WI38 (cell line): ENCODE measurements around the gene NMNAT2.
A peak's percentile ranks its signal among the peaks of the same experiment; 100 is the strongest.

ENCODE experiments used
- H3K4me3 ChIP-seq: 2 replicates; pipeline ENCODE4 v1.5.1; 2011; ENCODE audit warnings: low read depth, mild to moderate bottlenecking, control low read depth, low read length
- TF ChIP-seq, protein P1 (sequence below): IDR thresholded peaks from 2 replicates; pipeline ENCODE4 v1.5.1; 2012; ENCODE audit warnings: low read depth, mild to moderate bottlenecking, control low read depth, low read length

NMNAT2 gene

DNA sequence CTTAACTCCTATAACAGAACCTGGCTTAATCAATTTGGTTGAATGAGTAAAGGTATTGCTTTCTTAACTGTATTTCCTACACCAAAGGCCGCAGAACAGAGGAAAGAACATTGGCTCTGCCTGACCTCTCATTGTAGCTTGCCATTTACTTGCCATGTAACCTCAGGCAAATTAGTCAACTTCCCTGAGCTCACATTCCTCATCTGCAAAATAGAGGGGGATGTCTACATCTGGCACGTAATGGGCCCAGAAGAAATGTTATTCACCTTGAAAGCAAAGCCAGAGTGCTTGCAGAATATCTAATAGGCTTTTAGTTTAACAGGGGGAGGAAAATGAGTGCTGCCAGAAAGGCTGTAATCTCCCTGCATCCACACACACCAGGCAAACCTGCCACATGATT lies 187.8 kb downstream of the NMNAT2 start:
- TF ChIP-seq, protein P1, sequence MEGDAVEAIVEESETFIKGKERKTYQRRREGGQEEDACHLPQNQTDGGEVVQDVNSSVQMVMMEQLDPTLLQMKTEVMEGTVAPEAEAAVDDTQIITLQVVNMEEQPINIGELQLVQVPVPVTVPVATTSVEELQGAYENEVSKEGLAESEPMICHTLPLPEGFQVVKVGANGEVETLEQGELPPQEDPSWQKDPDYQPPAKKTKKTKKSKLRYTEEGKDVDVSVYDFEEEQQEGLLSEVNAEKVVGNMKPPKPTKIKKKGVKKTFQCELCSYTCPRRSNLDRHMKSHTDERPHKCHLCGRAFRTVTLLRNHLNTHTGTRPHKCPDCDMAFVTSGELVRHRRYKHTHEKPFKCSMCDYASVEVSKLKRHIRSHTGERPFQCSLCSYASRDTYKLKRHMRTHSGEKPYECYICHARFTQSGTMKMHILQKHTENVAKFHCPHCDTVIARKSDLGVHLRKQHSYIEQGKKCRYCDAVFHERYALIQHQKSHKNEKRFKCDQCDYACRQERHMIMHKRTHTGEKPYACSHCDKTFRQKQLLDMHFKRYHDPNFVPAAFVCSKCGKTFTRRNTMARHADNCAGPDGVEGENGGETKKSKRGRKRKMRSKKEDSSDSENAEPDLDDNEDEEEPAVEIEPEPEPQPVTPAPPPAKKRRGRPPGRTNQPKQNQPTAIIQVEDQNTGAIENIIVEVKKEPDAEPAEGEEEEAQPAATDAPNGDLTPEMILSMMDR = no peak
- no peak overlapping the region for H3K4me3 ChIP-seq

DNA sequence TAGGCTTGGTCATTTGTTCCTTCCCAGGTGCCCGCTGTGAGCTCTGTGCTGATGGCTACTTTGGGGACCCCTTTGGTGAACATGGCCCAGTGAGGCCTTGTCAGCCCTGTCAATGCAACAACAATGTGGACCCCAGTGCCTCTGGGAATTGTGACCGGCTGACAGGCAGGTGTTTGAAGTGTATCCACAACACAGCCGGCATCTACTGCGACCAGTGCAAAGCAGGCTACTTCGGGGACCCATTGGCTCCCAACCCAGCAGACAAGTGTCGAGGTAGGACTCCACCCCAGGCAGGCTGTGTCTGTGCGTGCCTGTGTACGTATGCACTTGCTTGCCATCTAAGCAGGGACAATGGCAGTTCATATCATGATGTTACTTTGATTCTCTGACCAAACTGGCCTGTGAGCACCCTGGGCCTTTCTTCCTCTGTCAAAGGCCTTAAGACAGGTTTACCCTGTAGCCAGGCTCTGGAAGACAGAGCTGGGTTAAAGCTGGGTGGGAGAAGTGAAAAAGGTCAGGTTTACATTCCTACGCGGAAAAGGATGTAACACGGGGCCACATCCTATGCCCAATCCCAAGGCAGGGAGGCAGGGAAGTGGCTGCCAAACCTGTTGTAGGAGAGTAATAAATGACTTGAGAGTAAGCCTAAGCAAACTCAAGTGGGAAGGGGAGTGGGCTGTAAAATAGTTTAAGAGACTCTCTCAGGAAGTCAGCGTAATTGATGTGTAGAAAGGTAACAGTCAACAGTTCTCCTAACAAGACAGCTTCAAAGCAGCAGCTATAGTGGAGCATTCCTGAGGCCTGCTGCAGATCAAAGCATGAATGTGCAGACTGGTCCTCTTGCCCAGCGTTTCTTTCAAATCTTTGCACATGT lies 189.6 kb downstream of the NMNAT2 start:
- H3K4me3 ChIP-seq = no peak overlapping the region
- TF ChIP-seq, protein P1 = no peak

DNA sequence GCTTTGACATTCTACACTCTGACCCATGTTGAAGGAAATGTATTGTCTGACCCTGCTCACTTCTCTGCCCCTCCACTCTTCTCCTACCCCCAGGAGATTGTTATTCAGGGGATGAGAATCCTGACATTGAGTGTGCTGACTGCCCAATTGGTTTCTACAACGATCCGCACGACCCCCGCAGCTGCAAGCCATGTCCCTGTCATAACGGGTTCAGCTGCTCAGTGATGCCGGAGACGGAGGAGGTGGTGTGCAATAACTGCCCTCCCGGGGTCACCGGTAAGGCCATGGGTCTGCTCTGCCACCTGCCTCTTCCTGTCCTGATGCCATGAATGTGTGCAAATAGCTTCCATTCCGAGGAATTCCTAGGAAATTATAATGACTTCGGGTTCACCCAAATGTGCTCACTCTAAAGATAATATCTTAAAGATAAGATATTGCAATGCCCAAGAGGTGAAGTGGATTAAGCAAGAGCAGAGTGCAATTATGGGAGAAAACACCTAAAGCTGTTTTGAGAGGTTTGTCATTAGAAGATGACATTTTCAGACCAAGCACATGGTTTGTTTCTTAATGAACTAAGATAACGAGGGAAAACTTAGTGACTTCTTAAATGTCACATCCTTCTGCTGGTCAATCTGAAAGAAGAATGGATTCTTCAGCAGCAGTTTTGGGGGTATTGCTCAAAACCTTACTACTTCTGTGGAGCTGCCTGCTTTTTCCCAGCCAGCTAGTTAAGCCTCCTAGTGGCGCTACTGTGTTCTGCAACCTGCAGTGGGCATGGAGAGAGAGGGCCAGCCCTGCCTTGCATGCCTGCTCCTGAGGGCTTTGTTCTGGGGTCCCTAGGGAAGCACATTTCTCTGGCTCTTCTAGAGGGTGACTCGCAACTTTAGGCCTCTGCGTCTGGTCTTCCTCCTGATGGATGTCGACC lies 190.5 kb downstream of the NMNAT2 start:
- H3K4me3 ChIP-seq = no peak overlapping the region
- TF ChIP-seq, protein P1 = peak; percentile 84

DNA sequence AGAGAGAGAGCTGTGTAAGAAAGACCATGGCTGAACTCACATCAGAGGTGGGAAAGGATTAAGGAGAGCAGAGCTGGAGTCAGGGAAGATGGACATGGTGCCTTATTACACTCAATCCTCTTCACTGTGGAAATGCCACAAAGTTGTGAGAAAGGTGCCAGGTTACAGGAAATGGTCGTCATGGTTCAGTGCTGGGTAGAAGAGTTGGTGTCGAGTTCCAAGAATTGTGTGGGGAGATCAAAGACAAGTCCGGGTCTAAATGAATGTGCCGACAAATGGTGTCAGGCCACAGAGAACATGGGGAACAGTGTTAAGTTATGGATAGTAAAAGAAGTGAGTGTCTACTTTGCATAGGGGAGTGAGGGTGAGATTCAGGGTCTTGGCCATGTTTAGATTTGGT lies 191.2 kb downstream of the NMNAT2 start:
- TF ChIP-seq, protein P1 = no peak
- no peak overlapping the region for H3K4me3 ChIP-seq

DNA sequence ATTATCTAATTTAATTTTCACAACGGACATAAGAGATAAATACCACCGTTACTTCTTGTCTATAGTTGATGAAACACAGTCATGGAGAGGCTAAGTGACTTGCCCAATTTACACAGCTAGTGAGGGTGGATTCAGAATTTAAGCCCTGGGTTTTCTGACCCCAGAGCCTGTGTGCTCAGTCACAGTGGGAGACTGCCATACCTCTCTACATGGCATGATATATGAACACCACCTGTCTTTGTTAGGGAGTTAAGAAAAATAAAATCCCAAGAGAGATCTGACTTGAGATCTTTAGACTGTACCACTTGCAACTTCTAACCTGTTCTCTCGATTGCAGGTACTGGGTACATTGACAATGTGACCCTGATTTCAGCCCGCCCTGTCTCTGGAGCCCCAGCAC lies 191.8 kb downstream of the NMNAT2 start:
- no peak overlapping the region for H3K4me3 ChIP-seq
- TF ChIP-seq, protein P1 = no peak

DNA sequence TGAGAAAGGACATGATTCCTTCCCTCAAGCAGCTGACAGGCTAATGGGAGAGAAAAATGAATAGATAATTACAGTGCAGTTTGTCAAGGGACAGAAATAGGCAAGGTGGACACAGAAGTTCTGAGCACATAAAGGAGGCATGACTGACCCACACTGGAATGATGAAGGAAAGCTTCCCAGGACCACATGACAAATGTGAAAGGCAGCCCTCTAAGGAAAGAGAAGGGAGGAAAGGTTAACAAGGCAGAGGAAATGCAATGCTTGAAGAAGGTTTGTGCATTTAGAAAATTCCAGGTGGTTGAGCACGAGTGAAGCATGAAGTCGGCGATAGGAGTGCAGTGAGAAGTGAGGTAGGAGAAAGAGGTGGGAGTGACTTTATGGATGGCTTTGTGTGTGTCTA lies 194.7 kb downstream of the NMNAT2 start:
- H3K4me3 ChIP-seq = no peak overlapping the region
- TF ChIP-seq, protein P1 = no peak
